NT2/D1 (cell line): ENCODE data around the gene RNASE13.

Source experiments
- DNase-seq: peaks from one replicate; pipeline ENCODE4 v3.0.0-alpha.2; 2011; ENCODE audit warnings: low read depth, low spot score
- H3K27me3 ChIP-seq: 2 replicates; pipeline ENCODE4 v1.6.0; 2011; ENCODE audit warnings: mild to moderate bottlenecking; ENCODE audit not compliant: insufficient read length, insufficient read depth
- H3K36me3 ChIP-seq: 2 replicates; pipeline ENCODE4 v1.6.1; 2011; ENCODE audit warnings: mild to moderate bottlenecking, low read length, mixed read lengths; ENCODE audit not compliant: insufficient read depth, insufficient read length
- H3K4me1 ChIP-seq: 2 replicates; pipeline ENCODE4 v1.5.1; 2011; ENCODE audit not compliant: insufficient read depth, insufficient read length
- H3K4me3 ChIP-seq: 2 replicates; pipeline ENCODE4 v1.5.1; 2011; ENCODE audit warnings: low read depth; ENCODE audit not compliant: insufficient read length
- H3K9ac ChIP-seq: 2 replicates; pipeline ENCODE4 v1.6.0; 2011; ENCODE audit warnings: low read depth; ENCODE audit not compliant: insufficient read length
- H3K9me3 ChIP-seq: 2 replicates; pipeline ENCODE4 v1.5.1; 2011; ENCODE audit warnings: mild to moderate bottlenecking, low read length; ENCODE audit not compliant: insufficient read depth
- SUZ12 ChIP-seq: IDR thresholded peaks from 2 replicates; pipeline ENCODE4 v1.6.1; 2011; ENCODE audit not compliant: insufficient read length, insufficient read depth; ENCODE audit errors: extremely low read depth
- YY1 ChIP-seq: IDR thresholded peaks from 2 replicates; pipeline ENCODE4 v1.6.1; 2011; ENCODE audit not compliant: insufficient read length, insufficient read depth
- ZNF274 ChIP-seq: IDR thresholded peaks from 2 replicates; pipeline ENCODE4 v1.6.1; 2011; ENCODE audit warnings: mild to moderate bottlenecking, low read depth, low read length

RNASE13 gene

GRCh38 chr14:21034707-21035106 is at the start of gene RNASE13:
Gene RNASE13, minus strand, starts transcription at chr14:21034807. Its CDS starts 519 bp downstream, at chr14:21034288.
- DNase-seq, result no peak
- no peaks in the 10 kb centered on the region for H3K36me3 ChIP-seq
- TF ChIP-seq YY1 (no peak), SUZ12 (no peak), ZNF274 (no peak)
- no peak within 1 kb of the TSS for H3K4me3 ChIP-seq
- no peak within 1 kb of the TSS for H3K9ac ChIP-seq
- no peaks in the 10 kb centered on the region for H3K9me3 ChIP-seq
- H3K27me3 ChIP-seq, result no peaks in the 10 kb centered on the region
- peaks cover 2% of the 10 kb centered on the region for H3K4me1 ChIP-seq

- TF ChIP-seq ZNF274 (no peak), YY1 (no peak), SUZ12 (no peak)
- DNase-seq, result no peak
Observed at GRCh38 chr14:21084396-21084795, 49.8 kb upstream of the RNASE13 start.

GRCh38 chr14:21083565-21084325 is 49.1 kb upstream of the RNASE13 start:
- Histone ChIP-seq H3K36me3 (peaks cover 94% of the 10 kb centered on the region), H3K27me3 (no peaks in the 10 kb centered on the region), H3K4me3 (no peak overlapping the region), H3K4me1 (no peaks in the 10 kb centered on the region), H3K9ac (no peak overlapping the region), H3K9me3 (no peaks in the 10 kb centered on the region)
- TF ChIP-seq YY1, result no peak
- TF ChIP-seq ZNF274, result no peak
- no peak for TF ChIP-seq SUZ12
- DNase-seq, result no peak

More at GRCh38 chr14:21084396-21084795, 49.8 kb upstream of the RNASE13 start:
- H3K4me1 ChIP-seq, result no peaks in the 10 kb centered on the region
- H3K9ac ChIP-seq, result no peak overlapping the region
- H3K27me3 ChIP-seq, result no peaks in the 10 kb centered on the region
- H3K4me3 ChIP-seq, result no peak overlapping the region
- no peaks in the 10 kb centered on the region for H3K9me3 ChIP-seq
- peaks cover 94% of the 10 kb centered on the region for H3K36me3 ChIP-seq

GRCh38 chr14:21081521-21082142 is 47.0 kb upstream of the RNASE13 start:
- DNase-seq, result no peak
- H3K4me3 ChIP-seq, result no peak overlapping the region
- H3K36me3 ChIP-seq, result peaks cover 96% of the 10 kb centered on the region
- TF ChIP-seq ZNF274, result no peak
- TF ChIP-seq YY1, result no peak
- no peak for TF ChIP-seq SUZ12
- no peak overlapping the region for H3K9ac ChIP-seq
- no peaks in the 10 kb centered on the region for H3K9me3 ChIP-seq
- no peaks in the 10 kb centered on the region for H3K27me3 ChIP-seq
- H3K4me1 ChIP-seq, result no peaks in the 10 kb centered on the region

- Histone ChIP-seq H3K4me3 (no peak overlapping the region), H3K4me1 (no peaks in the 10 kb centered on the region), H3K36me3 (peaks cover 99% of the 10 kb centered on the region), H3K9ac (no peak overlapping the region), H3K27me3 (no peaks in the 10 kb centered on the region), H3K9me3 (no peaks in the 10 kb centered on the region)
- no peak for DNase-seq
- TF ChIP-seq YY1, result no peak
- TF ChIP-seq SUZ12, result no peak
- no peak for TF ChIP-seq ZNF274
Observed at GRCh38 chr14:21078726-21079125, 44.1 kb upstream of the RNASE13 start.

- no peak for DNase-seq
- Histone ChIP-seq H3K9ac (no peak overlapping the region), H3K4me3 (no peak overlapping the region), H3K27me3 (no peaks in the 10 kb centered on the region), H3K9me3 (no peaks in the 10 kb centered on the region), H3K4me1 (no peaks in the 10 kb centered on the region), H3K36me3 (peaks cover 99% of the 10 kb centered on the region)
- TF ChIP-seq ZNF274 (no peak), YY1 (no peak), SUZ12 (no peak)
Observed at GRCh38 chr14:21078287-21078686, 43.7 kb upstream of the RNASE13 start.

- H3K4me1 ChIP-seq, result no peaks in the 10 kb centered on the region
- no peak overlapping the region for H3K4me3 ChIP-seq
- TF ChIP-seq YY1, result no peak
- no peaks in the 10 kb centered on the region for H3K27me3 ChIP-seq
- peaks cover 100% of the 10 kb centered on the region for H3K36me3 ChIP-seq
- no peak overlapping the region for H3K9ac ChIP-seq
- no peaks in the 10 kb centered on the region for H3K9me3 ChIP-seq
- no peak for DNase-seq
Observed at GRCh38 chr14:21077672-21078071, 43.1 kb upstream of the RNASE13 start.
